Stimulated activated CD4-positive, alpha-beta T cell treated with anti-CD3 and anti-CD28 coated beads, Interleukin-12 subunit alpha, Interleukin-12 subunit beta, amount 100 ng/mL, for 24 hours (primary cell): ENCODE data around the gene TUBB8.
A peak's percentile ranks its signal among the peaks of the same experiment; 100 is the strongest.
"Not testable (repeated sequence)": the region's sequence is repeated elsewhere in the genome, so short reads cannot be mapped to it uniquely, and the experiment has no call there.

ENCODE experiments used
- DNase-seq, 2 experiments: peaks; one replicate each; pipeline ENCODE4 v3.0.0-alpha.2; 2020; ENCODE audit warnings: low read depth in 2 of 2

Gene TUBB8

GRCh38 chr10:48996-49395 is at the start of gene TUBB8:
TSS of gene TUBB8 (minus strand) at chr10:49296. CDS start at chr10:49238, 58 bp downstream.
- DNase-seq: no peak

- no peak for DNase-seq
Observed at GRCh38 chr10:96466-96865, 47.4 kb upstream of the TUBB8 start.

DNA sequence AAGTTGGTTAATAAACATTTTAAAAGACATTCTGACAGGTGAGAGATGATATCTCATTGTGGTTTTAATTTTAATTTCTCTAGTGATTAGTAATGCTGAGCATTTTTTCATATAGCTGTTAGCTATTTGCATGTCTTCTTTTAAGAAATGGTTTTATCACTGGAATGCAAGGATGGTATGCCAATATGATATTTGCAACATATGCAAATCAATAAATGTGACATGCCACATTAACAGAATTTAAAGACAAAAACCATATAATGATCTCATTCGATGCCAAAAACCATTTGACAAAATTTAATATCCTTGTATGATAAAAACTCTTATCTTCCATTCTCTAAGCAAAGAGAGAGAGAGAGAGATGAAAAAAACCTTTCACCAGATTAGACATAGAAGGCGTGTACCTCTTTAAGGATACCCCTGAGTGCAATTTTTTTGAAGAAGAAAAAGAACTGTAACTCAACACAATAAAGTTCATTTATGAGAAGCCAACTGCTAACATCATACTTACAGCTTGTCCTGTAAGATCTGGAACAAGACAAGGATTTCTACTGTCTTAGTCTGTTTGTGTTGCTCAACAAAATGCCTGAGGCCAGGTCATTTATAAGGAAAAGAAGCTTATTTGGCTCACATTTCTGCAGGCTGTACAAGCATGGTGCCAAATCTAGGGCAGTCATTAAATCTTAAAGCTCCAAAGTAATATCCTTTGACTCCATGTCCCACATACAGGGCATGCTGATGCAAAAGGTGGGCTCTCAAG is 46.4 kb upstream of the TUBB8 start:
- DNase-seq: no peak

- no peak for DNase-seq
Observed at GRCh38 chr10:94613-95012, 45.5 kb upstream of the TUBB8 start.

GRCh38 chr10:92846-93245 is 43.8 kb upstream of the TUBB8 start:
- no peak for DNase-seq

DNA sequence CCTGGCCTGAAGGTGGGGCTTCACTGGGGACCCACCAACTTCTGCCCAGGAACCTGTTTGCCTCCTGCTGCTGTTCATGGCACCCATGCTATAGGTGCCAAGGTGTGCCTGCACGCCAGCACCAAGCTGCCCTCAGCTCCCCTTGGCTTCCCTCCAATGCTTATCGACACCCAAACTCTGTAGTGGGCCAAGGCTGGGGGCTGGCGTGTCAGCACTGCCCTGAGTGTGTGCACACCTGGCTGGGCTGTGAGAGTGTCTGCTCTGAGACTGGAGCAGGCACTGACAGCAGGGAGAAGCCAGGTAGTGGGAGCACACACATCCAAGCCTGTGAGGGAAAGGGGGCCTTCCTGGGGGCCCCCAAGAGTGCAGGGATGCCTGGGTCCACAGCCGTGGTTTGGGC is 43.1 kb upstream of the TUBB8 start:
- DNase-seq: no peak

DNA sequence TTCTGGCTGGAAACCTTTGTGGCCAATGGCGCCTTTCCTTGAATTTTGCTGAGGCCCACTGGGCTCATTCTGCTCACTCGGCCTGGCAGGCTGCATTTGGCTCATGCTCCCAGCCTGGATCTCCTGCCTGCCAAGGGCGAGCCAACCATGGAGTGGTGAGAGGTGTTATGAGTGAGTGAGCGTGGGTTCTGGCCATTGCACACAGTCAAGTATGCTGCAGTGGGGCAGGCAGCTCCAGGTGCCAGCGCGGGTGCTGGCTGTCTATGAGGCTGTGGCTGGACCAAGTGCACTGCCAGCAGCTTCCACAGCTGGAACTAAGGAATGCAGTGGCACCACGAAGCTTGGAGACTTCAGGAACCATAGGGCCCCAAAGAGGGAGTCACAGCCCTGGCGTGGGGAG is 42.2 kb upstream of the TUBB8 start:
- no peak for DNase-seq

- DNase-seq: no peak
Observed at GRCh38 chr10:90161-90560, 41.1 kb upstream of the TUBB8 start.

DNA sequence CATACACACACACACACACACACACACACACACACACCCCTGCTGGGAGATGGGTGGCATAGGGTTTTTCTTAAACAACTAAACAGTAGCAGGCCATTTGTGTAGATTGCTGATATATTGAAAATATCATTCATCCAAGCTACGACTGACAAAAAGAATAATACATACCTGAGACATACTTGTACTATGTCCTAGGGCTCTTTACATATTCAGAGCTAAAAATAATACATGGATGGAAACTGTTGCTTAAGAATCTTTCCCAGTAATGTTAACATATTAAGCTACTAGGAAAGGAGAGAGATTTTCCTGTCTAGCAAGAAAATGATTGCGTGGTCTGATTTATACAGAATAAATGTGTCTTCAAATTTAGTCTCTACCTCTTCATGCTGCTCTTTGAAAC is 40.2 kb upstream of the TUBB8 start:
- no peak for DNase-seq

- no peak for DNase-seq
Observed at GRCh38 chr10:88253-88652, 39.2 kb upstream of the TUBB8 start.

DNA sequence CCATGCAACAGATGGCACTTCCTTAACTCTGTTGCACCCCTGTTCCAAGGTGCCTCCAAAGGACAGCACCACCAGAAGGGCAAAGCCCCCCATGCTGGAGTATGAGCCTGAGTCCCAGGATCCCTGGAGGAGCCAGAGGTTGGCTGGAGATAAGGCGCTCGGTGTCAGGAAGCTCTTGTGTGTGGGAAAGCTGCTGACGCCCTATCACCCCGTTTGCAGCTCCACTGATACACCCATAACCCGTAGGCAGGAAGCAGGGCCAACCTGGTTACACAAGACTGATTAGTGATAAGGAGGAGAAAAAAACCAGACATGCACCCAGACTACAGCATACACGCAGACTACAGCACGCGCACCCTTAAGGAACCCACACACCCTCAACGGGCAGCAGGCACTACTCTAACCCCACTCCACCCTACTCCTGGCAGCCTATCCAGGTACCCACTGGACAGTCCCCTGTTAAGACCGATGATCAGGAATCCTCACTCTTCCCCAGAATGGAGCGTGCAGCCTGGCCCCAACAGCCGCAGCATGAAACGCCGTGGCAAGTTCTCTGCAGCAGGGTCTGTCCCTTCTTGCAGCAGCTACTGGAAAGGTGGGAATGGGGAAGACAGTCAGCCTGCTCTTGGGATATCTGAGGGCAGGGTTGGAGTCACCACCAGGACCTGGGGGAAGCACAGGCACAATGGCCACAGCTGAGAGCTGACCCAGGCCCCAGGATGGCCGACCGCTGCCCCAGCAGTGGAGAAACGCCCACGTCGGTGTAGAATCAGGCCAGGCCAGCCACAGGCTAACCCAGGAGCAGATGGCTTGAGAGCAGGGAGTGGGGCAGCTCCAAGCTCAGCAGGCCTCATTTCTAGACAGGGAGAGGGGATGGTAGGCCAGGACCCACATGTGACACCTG is 38.3 kb upstream of the TUBB8 start:
- DNase-seq: no peak

- no peak for DNase-seq
Observed at GRCh38 chr10:86031-86430, 36.9 kb upstream of the TUBB8 start.

- DNase-seq: no peak
Observed at GRCh38 chr10:85044-85443, 35.9 kb upstream of the TUBB8 start.

DNA sequence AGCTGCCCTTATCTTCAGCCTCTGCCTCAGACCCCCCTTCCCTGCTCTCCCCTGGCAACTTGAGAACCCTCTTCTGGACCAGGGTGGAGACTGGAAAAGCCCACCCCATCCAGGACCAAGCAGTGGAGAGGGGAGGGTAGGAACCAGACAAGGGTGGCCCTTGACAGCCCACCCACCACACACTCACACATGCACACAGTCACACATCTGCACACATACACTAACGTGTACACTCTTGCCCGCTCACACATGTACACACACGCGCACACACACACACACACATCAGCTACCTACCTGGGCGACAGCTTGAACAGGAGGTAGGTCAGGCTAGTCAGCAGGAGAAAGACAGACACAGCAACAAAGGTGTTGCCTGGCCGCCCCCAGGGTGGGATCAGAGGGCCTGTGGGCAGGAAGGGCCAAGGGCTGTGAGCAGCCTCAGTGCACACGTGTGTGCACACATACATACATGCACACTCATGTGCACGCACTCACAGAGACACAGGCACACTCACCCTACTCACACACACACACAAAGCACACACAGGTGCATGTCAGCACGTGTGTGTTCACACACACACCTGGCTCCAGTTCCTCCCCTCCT is 34.9 kb upstream of the TUBB8 start:
- DNase-seq: no peak

- DNase-seq: no peak
Observed at GRCh38 chr10:80477-81105, 31.5 kb upstream of the TUBB8 start.

GRCh38 chr10:79532-80215 is 30.6 kb upstream of the TUBB8 start:
- DNase-seq: no peak

DNA sequence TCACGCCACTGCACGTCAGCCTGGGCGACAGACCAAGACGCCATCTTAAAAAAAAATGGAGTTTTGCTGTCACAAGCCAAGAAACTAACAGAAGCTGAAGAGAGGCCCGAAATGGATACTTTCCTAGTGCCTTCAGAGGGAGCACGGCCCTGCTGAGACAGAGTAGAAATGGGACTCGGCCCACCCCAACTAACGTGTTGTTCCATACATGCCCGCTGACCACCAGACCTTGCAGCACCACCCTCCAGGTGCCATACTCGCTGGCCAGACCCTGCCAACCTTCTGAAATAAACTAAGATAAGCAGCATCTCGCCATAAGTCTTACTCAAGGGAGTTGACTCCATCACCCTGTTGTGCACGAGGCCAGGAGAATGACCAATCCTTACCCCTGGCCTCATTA is 29.5 kb upstream of the TUBB8 start:
- no peak for DNase-seq

DNA sequence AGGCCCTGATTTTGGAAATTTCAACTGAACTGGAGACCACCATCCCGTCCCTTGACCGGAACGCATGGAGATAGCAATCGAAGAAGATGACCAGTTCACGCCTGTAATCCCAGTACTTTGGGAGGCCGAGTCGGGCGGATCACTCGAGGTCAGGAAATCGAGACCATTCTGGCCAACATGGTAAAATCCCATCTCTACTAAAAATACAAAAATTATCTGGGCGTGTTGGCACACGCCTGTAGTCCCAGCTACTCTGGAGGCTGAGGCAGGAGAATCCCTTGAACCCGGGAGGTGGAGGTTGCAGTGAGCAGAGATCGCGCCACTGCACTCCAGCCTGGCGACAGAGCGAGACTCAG is 25.1 kb upstream of the TUBB8 start:
- not testable (repeated sequence) for DNase-seq

DNA sequence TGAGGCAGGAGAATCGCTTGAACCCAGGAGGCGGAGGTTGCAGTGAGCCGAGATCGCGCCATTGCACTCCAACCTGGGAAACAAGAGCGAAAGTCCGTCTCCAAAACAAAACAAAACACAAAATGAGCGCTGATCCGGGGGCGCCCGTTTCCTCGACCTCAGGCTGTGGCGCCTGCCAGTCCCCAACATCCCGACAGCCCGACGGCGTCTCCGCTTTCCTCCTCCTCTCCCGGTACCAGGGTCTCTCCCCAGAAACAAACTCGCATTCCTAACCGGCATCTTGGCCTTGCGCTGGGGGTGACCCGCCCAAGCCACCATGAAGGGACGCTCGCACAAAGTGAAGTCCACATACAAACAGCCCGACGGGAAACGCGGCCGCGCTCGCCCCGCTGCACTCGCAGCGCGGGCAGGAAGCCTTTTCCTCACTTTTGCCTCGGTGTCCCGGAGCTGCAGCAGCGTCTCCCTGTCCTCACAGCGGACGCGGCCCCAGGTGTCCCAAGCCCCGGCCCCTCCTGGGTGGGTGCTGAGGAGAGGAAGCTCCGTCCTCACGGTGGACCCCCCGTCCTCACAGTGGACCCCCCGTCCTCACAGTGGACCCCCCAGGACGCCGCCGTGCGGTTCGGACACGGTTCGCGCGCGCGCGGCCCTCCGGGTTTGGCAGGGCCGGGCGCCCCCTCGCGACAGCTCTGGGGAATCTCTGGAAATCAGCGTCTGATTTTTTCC is 24.6 kb upstream of the TUBB8 start:
- peak in 1 of 2 experiments; percentile 24 for DNase-seq

GRCh38 chr10:68156-68555 is 19.1 kb upstream of the TUBB8 start:
- DNase-seq: not testable (repeated sequence)

GRCh38 chr10:49926-50325 is 830 bp upstream of the TUBB8 start:
- DNase-seq: not testable (repeated sequence)
